ENCODE data around the gene NTF3.

GRCh38 chr12:5489760-5490406 lies 58.0 kb downstream of the NTF3 start:
- TF ChIP-seq CTCF (IDR thresholded peaks at IDR 0.05), result no peak
- no peak for TF ChIP-seq REST (IDR thresholded peaks at IDR 0.05; ENCODE audit: insufficient read depth in 1 of 2, low read depth in 2 of 2, low read length in 1 of 2)
- no peak for TF ChIP-seq TCF7L2 (IDR thresholded peaks at IDR 0.05; ENCODE audit: low read depth, low read length)
- TF ChIP-seq SIN3A (IDR thresholded peaks at IDR 0.05; ENCODE audit: borderline replicate concordance, insufficient read depth, low read depth, low read length), result no peak

All from Panc1 (cell line).